ENCODE data around the gene PLEKHM2.
A peak's percentile ranks its signal among the peaks of the same experiment; 100 is the strongest.
"Not testable (repeated sequence)": the region's sequence is repeated elsewhere in the genome, so short reads cannot be mapped to it uniquely, and the experiment has no call there.

The PLEKHM2 gene

GRCh38 chr1:15676688-15677661, 7.1 kb upstream of the PLEKHM2 start:
- DNase-seq: no peak

GRCh38 chr1:15678578-15678977, 5.5 kb upstream of the PLEKHM2 start:
- no peak for DNase-seq

DNA sequence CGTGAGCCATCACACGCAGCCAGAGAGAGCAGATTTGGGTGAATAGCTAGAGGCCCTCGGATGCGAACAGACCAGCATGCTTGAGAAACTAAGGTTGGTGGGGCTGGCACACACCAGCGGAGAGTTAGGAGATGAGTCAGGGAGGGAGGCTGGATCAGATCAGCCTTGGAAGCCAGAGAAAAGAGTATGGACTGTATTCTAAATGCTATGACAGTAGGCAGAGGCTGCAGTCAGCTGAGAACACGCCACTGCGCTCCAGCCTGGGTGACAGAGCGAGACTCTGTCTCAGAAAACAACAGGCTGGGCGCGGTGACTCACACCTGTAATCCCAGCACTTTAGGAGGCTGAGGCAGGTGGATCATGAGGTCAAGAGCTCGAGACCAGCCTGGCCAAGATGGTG, 4.0 kb upstream of the PLEKHM2 start:
- DNase-seq: no peak

DNA sequence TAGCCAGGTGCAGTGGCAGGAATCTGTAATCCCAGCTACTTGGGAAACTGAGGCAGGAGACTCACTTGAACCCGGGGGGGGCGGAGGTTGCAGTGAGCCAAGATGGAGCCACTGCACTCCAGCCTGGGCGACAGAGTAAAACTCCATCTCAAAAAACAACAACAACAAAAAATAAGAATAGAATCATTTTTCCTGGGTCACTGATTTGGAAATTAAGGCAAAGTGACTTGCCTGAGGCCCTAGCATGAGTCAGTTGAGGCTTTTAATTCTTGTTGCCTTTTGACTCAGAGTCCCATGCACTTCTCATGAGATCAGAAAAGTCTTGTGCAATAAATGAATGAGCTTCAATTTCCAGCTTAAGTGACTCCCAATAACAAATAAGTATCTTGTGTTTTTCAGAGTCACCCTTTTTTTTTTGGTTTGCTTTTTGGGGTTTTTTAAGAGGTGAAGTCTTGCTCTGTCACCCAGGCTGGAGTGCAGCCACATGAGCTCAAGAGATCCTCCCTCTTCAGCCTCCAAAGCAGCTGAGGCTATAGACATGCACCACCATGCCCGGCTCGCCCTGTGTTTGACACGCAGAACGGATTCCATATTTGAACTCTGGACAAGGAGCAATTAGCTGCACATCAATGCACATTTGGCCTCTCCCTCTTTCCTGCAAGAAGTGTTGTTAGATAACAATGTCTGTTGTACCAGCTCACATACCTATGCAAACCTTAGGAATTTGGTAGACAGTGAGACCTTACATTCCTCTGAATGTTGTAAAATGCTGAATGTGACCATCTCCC, 3.4 kb upstream of the PLEKHM2 start:
- DNase-seq: no peak

GRCh38 chr1:15681349-15682292, 2.5 kb upstream of the PLEKHM2 start:
- no peak for DNase-seq

DNA sequence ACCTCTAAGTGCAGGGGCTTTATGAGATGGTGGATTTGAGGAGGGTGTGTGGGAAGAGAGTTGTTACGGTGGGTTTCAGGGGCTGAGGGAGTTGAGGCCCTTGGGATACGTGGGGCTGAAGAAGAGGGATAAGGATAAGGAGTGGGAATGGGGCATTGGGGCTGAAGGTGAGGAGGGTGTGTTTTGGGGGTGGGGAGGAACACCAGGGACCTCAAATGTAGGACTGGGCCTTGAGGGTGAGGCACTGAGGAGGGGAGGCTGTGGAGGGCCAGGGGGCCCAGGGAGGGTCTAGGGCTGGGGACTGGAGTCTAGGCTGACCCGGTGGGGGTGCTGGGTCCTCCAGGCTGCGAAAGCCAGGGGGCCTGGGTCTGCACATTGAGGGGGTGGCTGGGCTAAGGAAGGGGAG, 1.2 kb upstream of the PLEKHM2 start:
- DNase-seq: no peak

DNA sequence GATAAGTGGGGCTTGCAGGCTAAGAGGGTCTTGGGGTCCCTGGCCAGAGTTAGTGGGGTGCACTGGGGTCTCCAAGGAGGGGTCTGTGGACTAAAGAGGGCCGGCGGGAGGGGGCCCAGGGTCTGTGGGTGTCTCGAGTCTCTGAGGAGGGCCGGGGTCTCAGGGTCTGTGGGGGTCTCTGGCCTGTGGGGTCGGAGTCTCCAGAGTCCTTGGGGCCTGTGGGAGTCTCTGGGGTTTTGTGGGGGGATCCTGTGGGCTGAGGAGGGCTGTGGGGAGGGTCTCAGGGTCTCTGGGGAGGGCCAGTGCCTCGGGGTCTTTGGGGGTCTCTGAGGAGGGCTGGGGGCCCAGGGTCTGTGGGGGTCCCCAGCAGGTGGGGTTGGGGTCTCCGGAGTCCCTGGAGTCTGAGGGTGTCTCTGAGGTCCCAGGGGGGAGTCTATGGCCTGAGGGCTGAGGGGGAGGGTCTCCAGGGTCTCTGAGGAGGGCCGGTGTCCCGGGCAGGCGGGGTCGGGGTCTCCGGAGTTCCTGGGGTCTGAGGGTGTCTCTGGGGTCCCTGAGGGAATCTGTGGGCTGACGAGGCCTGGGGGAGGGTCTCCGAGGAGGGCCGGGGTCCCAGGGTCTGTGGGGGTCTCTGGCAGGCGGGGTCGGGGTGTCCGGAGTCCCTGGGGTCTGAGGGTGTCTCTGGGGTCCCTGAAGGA, 628 bp upstream of the PLEKHM2 start:
- no peak for DNase-seq

GRCh38 chr1:15684468-15685291, 560 bp downstream of the PLEKHM2 start:
- peak; percentile 20 for DNase-seq

DNA sequence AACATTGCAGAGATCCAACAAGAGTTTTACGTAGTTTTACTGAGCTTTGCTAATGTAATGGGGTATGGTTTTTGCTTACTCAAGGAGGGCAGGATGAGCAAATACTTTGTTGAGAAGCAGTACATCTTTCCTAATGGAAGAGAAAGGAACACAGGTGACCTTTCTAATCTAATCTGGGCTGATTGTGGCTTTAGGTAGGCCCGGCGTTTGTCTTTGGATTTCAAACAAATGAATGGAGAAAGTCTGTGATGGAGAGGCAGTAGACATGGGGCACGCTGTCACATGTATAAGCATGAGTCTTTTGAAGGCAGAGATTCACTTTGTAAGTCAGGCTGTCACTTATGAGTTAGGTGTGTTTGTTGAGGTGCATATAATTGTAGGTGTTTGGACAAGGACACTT, 1.7 kb downstream of the PLEKHM2 start:
- DNase-seq: no peak

DNA sequence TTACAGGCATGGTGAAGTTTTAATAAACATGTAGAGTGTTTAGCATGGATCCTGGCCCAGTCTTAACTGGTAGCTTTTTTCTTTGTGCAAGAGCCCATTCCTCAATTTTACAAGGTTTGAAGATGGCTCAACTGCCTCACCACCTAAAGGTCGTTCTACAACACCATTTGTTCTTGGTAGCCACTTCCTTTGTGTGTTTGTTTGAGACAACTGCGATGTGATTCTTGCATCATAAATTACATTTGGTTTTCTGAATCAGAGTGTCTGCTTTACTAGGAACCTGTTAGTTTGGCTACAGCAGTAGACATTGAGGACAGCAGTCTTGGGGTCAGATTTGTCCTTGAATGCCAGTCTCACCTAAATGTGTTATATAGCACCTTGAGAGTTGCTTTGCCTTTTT, 3.3 kb downstream of the PLEKHM2 start:
- no peak for DNase-seq

DNA sequence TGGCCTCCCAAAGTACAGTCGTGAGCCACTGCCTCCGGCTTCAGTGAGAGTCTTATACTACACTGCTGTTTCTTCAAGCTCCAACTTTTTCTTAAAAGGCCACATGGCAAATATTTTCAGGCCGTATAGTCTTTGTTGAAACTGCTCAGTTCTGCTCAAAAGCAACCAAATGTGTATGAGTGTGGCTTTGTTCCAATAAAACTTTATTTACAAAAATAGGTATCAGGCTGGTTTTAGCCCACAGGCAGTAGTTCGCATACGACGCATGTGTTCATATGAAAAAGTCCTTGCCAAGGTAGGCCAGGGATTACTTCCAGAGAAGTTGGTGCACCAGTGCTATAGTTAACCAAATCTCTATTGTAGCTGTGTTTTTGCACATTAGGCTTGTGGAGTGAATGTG, 6.2 kb downstream of the PLEKHM2 start:
- no peak for DNase-seq

GRCh38 chr1:15691434-15692032, 7.4 kb downstream of the PLEKHM2 start:
- DNase-seq: no peak

DNA sequence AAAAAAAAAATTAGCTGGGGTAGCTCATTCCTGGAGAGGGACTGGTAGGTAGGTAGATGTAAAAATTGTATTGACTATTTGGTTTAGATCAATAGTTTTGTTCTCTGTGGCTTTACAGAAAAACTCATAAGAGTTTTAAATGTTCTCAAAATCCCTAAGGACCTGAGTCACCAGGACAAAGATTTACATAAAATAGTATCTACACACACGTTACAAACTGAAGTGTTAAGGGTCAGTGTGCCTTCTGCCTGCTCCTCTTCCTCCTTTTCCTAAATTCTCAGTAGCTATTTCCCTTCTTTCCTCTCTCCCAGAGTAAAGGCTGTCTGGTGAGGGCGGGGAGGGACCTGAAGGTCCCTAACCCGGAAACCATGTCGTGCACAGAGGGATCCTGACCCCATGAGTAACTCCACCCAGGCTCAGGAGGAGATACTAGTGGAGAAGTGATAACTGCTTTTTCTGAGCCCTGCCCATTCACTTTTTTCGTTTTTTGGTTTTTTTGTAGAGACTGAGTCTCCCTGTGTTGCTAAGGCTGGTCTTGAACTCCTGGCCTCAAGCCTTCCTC, 8.1 kb downstream of the PLEKHM2 start:
- DNase-seq: no peak

DNA sequence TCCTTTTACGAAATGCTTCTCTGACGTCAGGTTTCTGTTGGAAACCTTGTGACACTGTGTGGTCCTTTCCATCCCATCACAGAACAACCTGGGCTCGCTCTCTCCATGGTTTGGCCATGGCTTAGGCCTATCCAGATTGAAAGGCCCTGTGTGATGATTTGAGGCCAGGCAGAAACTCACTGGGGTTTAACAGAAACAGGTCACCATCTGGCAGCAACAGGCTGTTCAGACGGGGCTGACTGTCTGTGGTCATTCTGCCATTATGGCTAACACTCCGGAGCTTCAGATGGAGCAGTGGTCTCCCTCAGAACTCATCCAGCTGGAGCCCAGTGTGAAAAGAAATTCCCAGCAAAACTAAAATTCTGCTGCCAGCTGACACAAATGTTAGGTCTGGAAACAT, 9.3 kb downstream of the PLEKHM2 start:
- DNase-seq: no peak

- peak; percentile 65 for DNase-seq
Measured at GRCh38 chr1:15696956-15697521, 12.9 kb downstream of the PLEKHM2 start.

DNA sequence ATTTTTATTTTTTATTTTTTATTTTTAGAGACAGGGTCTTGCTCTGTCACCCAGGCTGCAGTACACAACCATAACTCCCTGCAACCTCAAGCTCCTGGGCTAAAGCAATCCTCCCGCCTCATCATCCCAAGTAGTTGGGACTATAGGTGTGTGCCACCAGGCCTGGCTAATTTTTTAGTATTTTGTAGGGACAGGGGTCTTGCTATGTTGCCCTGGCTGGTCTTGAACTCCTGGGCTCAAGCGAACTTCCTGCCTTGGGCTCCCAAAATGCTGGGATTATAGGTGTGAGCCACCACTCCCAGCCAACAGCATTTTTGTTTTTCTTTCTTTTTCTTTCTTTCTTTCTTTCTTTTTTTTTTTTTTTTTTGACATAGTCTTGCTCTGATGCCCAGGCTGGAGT, 14.1 kb downstream of the PLEKHM2 start:
- no peak for DNase-seq

GRCh38 chr1:15699321-15699720, 15.2 kb downstream of the PLEKHM2 start:
- not testable (repeated sequence) for DNase-seq

DNA sequence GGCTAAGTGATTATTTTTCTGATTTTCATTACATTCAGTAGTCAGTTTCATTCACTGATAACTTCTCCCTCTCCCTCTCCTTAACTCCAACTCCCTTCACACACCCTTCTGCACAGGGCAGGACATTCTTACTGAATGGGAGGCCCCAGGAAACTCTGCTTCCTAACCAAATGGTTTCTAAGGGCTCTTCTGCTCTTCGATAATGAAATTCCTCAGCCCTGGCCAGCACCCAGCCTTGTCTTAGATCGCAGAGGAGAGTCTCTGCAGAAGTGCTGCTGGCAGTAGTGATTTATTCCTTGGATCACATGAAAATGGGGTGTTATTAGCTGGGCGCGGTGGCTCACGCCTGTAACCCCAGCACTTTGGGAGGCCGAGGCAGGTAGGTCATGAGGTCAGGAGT, 16.4 kb downstream of the PLEKHM2 start:
- DNase-seq: no peak

DNA sequence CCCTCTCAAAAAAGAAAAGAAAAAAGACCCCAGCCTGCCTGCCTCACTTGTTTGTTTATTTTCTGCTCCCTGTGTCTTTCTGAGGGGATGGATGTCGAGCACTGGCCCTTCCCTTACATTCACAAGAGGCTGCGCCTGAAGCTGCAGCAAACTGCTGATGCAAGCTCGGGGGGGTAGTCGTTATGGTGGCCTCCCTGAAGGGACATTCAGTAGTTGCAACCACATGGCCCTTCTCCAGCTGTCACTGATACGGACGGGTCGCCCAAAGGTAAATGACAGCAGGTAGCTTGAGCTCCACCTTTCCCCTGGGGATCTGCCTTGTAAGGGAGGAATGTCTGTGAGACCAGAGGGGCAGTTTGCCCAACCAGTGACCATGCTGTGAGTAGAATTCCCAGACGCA, 17.7 kb downstream of the PLEKHM2 start:
- DNase-seq: no peak
